A673 (cell line): ENCODE data around the gene PCDHGB5.

Experiments
- EZH2 ChIP-seq: fragments of 200-600 bp; sonication (generic); IDR thresholded peaks from 2 replicates; pipeline ENCODE4 v1.6.1; 2017; ENCODE audit warnings: borderline replicate concordance, low read depth, mild to moderate bottlenecking, mixed read lengths, antibody characterized with exemption, low read length; ENCODE audit not compliant: poor library complexity, severe bottlenecking
- TF ChIP-seq, protein P1 (sequence below): fragments of 300-800, 200-600 bp; sonication (generic); conservative IDR thresholded peaks from 2 replicates; pipeline ENCODE4 v1.5.1; 2017; ENCODE audit warnings: low read depth, mild to moderate bottlenecking, antibody characterized with exemption, low read length, moderate library complexity, mixed read lengths

- no peak for TF ChIP-seq EZH2
- TF ChIP-seq, protein P1, sequence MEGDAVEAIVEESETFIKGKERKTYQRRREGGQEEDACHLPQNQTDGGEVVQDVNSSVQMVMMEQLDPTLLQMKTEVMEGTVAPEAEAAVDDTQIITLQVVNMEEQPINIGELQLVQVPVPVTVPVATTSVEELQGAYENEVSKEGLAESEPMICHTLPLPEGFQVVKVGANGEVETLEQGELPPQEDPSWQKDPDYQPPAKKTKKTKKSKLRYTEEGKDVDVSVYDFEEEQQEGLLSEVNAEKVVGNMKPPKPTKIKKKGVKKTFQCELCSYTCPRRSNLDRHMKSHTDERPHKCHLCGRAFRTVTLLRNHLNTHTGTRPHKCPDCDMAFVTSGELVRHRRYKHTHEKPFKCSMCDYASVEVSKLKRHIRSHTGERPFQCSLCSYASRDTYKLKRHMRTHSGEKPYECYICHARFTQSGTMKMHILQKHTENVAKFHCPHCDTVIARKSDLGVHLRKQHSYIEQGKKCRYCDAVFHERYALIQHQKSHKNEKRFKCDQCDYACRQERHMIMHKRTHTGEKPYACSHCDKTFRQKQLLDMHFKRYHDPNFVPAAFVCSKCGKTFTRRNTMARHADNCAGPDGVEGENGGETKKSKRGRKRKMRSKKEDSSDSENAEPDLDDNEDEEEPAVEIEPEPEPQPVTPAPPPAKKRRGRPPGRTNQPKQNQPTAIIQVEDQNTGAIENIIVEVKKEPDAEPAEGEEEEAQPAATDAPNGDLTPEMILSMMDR: peak; percentile 69
Measured at GRCh38 chr5:141373673-141374317, 24.0 kb upstream of the PCDHGB5 start, which contains the start of gene PCDHGA6.
